Mesenchymal stem cell (in vitro differentiated cells and primary cell): ENCODE measurements around the gene TRAP1.
A peak's percentile ranks its signal among the peaks of the same experiment; 100 is the strongest.

ENCODE experiments used
- DNase-seq: peaks from one replicate; pipeline ENCODE4 v3.0.0-alpha.2; 2013
- H2AFZ ChIP-seq: one replicate; pipeline ENCODE4 v1.6.1; 2013; ENCODE audit warnings: low read depth, mild to moderate bottlenecking, control low read depth, inconsistent platforms, low read length, moderate library complexity
- H2AK5ac ChIP-seq: 2 replicates; pipeline ENCODE4 v1.6.1; 2013; ENCODE audit warnings: low read length, moderate library complexity, mild to moderate bottlenecking, inconsistent platforms; ENCODE audit not compliant: severe bottlenecking
- H2BK120ac ChIP-seq: one replicate; pipeline ENCODE4 v1.6.1; 2013; ENCODE audit warnings: low read depth, mild to moderate bottlenecking, inconsistent platforms, low read length, moderate library complexity
- H2BK12ac ChIP-seq, 2 experiments: one replicate each; pipeline ENCODE4 v1.6.1; 2013; ENCODE audit warnings: inconsistent platforms in 2 of 2, low read length in 2 of 2, mild to moderate bottlenecking in 2 of 2, moderate library complexity in 2 of 2, control low read depth in 1 of 2
- H2BK15ac ChIP-seq: one replicate; pipeline ENCODE4 v1.6.1; 2013; ENCODE audit warnings: mild to moderate bottlenecking, low read depth, inconsistent platforms; ENCODE audit not compliant: poor library complexity, severe bottlenecking
- H2BK5ac ChIP-seq: 2 replicates; pipeline ENCODE4 v1.6.1; 2013; ENCODE audit warnings: low read depth, mild to moderate bottlenecking, low read length, control low read depth, inconsistent platforms; ENCODE audit not compliant: poor library complexity, severe bottlenecking
- H3K14ac ChIP-seq, 2 experiments: one replicate each; pipeline ENCODE4 v1.6.1; 2013; ENCODE audit warnings: inconsistent platforms in 2 of 2, low read length in 2 of 2, control low read depth in 1 of 2, mild to moderate bottlenecking in 1 of 2, moderate library complexity in 1 of 2
- H3K18ac ChIP-seq, 2 experiments: one replicate each; pipeline ENCODE4 v1.6.1; 2013; ENCODE audit warnings: inconsistent platforms in 2 of 2, low read length in 2 of 2, control low read depth in 1 of 2, low read depth in 1 of 2, mild to moderate bottlenecking in 1 of 2
- H3K23ac ChIP-seq, 2 experiments: one replicate each; pipeline ENCODE4 v1.6.1; 2013; ENCODE audit warnings: inconsistent platforms in 2 of 2, low read length in 2 of 2, mild to moderate bottlenecking in 2 of 2, moderate library complexity in 2 of 2, control low read depth in 1 of 2
- H3K27ac ChIP-seq: 2 replicates; pipeline ENCODE4 v1.5.1; 2013; ENCODE audit warnings: mild to moderate bottlenecking, moderate library complexity, low read length, control low read depth, inconsistent platforms; ENCODE audit not compliant: poor library complexity, severe bottlenecking
- H3K27me3 ChIP-seq, 2 experiments: 2 replicates each; pipeline versions ENCODE4 v1.6.1 to v1.7.0; 2013; ENCODE audit warnings: low read length in 2 of 2, mild to moderate bottlenecking in 2 of 2, moderate library complexity in 2 of 2, control low read depth in 1 of 2, inconsistent platforms in 1 of 2; ENCODE audit not compliant: control insufficient read depth in 1 of 2, insufficient read depth in 1 of 2
- H3K36me3 ChIP-seq, 2 experiments: 2 replicates each; pipeline versions ENCODE4 v1.6.1 to v1.7.0; 2013; ENCODE audit warnings: low read length in 2 of 2, control low read depth in 1 of 2, inconsistent platforms in 1 of 2, low read depth in 1 of 2, mild to moderate bottlenecking in 1 of 2; ENCODE audit not compliant: insufficient read depth in 2 of 2, control insufficient read depth in 1 of 2
- H3K4ac ChIP-seq, 2 experiments: one replicate each; pipeline ENCODE4 v1.6.1; 2013; ENCODE audit warnings: inconsistent platforms in 2 of 2, low read length in 2 of 2, mild to moderate bottlenecking in 2 of 2, moderate library complexity in 2 of 2, control low read depth in 1 of 2, low read depth in 1 of 2
- H3K4me1 ChIP-seq: 2 replicates; pipeline ENCODE4 v1.6.1; 2013; ENCODE audit warnings: low read depth, low read length, control low read depth; ENCODE audit not compliant: control insufficient read depth, insufficient read depth
- H3K4me2 ChIP-seq: 2 replicates; pipeline ENCODE4 v1.6.1; 2013; ENCODE audit warnings: low read length, mild to moderate bottlenecking, inconsistent platforms; ENCODE audit not compliant: poor library complexity, severe bottlenecking
- H3K4me3 ChIP-seq, 2 experiments: 2 replicates each; pipeline versions ENCODE4 v1.5.1 to v1.7.0; 2013; ENCODE audit warnings: low read length in 2 of 2, mild to moderate bottlenecking in 2 of 2, control low read depth in 1 of 2, low read depth in 1 of 2; ENCODE audit not compliant: insufficient read depth in 1 of 2
- H3K79me1 ChIP-seq: replicated peaks from 2 replicates; pipeline ENCODE4 v1.6.1; 2013; ENCODE audit warnings: mild to moderate bottlenecking, control low read depth, low read length, inconsistent platforms; ENCODE audit not compliant: poor library complexity, severe bottlenecking
- H3K9ac ChIP-seq: 2 replicates; pipeline ENCODE4 v1.7.0; 2013; ENCODE audit warnings: mild to moderate bottlenecking, low read length, moderate library complexity
- H3K9me3 ChIP-seq: 2 replicates; pipeline ENCODE4 v1.7.0; 2013; ENCODE audit warnings: mild to moderate bottlenecking, low read length; ENCODE audit not compliant: control insufficient read depth
- H4K8ac ChIP-seq: one replicate; pipeline ENCODE4 v1.6.1; 2013; ENCODE audit warnings: inconsistent platforms, mild to moderate bottlenecking, low read length, moderate library complexity
- H4K91ac ChIP-seq: one replicate; pipeline ENCODE4 v1.6.1; 2013; ENCODE audit warnings: mild to moderate bottlenecking, low read length, inconsistent platforms
- WGBS: methylation state at CpG from one replicate; pipeline ENCODE4 v1.1.7; 2013; ENCODE audit warnings: mixed read lengths; 5-methylcytosine and 5-hydroxymethylcytosine counted together

The TRAP1 gene

DNA sequence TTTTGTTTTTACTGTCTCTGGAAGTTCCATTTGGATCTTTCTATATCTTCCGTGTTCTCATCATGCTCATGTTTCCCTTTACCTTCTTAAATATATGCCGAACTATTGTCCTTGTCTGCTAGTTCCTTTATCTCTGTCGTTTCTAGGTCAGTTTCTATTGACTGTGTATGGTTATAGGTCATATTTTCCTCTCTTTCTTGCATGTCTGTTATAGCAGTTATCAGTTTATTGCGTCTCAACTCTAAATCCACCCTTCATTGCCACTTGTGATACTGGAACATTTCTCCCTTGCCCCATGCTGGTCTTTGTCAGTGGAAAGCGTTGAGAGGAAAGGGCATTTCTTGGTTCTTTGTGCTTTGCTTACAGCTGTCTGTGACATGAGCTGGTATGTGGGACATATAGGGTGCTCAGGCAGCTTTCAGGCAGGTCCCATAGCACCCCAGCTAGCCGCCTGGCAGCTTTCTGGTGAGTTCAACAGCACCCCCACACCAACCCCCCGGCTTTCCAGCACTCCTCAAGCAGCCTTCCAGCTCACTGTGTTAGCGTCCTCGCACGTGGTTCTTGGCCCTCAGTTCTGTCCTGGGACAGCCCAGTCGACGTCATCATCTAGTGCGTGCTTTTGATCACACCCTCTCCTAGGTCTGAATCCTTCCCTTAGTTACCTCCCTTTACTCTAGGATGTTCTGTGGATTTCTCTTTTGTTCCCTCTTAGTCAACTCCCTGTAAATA, 78.2 kb downstream of the TRAP1 start:
- peaks cover 10 to 24% of the 10 kb centered on the region in 2 experiments for H3K36me3 ChIP-seq
- H3K4me1 ChIP-seq = peaks cover 14% of the 10 kb centered on the region
- DNase-seq = no peak
- H3K23ac ChIP-seq = no peak overlapping the region
- no peak overlapping the region for H4K91ac ChIP-seq
- H3K4ac ChIP-seq = no peak overlapping the region
- H2BK120ac ChIP-seq = no peak overlapping the region
- H2BK12ac ChIP-seq = peak overlapping the region in 1 of 2 experiments; percentile 4
- H3K9ac ChIP-seq = no peak overlapping the region
- H2BK15ac ChIP-seq = no peak overlapping the region
- H3K27ac ChIP-seq = no peak overlapping the region
- no peaks in the 10 kb centered on the region for H3K27me3 ChIP-seq
- H3K4me3 ChIP-seq = no peak overlapping the region
- H3K14ac ChIP-seq = no peak overlapping the region
- no peaks in the 10 kb centered on the region for H3K9me3 ChIP-seq
- H3K18ac ChIP-seq = no peak overlapping the region
- H3K4me2 ChIP-seq = no peak overlapping the region
- H4K8ac ChIP-seq = no peak overlapping the region
- peaks cover 36% of the 10 kb centered on the region for H3K79me1 ChIP-seq
- no peak overlapping the region for H2AK5ac ChIP-seq
- 92% methylated on average over 11 of the region's 13 CpGs for WGBS
- H2BK5ac ChIP-seq = no peak overlapping the region
- H2AFZ ChIP-seq = no peak overlapping the region

DNA sequence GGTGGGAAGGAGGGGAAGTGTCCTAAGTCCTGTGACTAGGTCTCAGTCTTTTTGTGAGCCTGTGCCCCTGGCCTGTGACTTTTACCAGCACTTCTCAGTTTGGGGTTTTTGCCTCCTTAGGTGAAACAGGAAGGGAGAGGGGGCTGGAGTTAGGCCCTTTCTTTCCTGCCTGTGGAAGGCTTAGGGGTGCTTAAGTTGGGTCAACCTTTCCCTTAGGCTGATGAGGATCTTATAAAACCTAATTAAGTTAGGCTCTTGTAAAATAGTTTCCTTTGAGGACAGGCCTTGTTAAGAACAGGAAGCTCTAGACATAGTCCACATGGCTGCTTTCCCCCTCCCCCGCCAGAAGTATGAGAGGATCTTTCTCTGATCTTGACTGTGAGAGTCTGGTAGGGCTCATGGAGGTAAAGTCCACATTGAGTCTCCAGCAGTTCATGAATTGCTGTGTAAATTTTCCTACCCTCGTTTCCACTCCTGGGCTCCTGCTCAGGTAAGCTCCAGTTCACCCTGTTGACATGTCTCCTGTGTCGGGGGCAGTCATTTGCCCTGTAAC, 79.9 kb downstream of the TRAP1 start:
- WGBS = 68% methylated on average over 3 of the region's 3 CpGs
- Histone ChIP-seq H3K4ac (peak overlapping the region; percentile 35 to 81), H2AFZ (peak overlapping the region; percentile 46), H2BK5ac (no peak overlapping the region), H3K4me1 (peaks cover 7% of the 10 kb centered on the region), H3K27ac (no peak overlapping the region), H3K36me3 (peaks cover 10 to 20% of the 10 kb centered on the region in 2 experiments), H2BK120ac (peak overlapping the region; percentile 54), H3K9ac (no peak overlapping the region), H3K4me3 (no peak overlapping the region), H3K9me3 (no peaks in the 10 kb centered on the region), H2BK15ac (peak overlapping the region; percentile 44), H3K23ac (no peak overlapping the region), H3K4me2 (no peak overlapping the region), H3K27me3 (no peaks in the 10 kb centered on the region), H2AK5ac (peak overlapping the region; percentile 68), H4K8ac (peak overlapping the region; percentile 94), H3K18ac (peak overlapping the region; percentile 44 to 89), H4K91ac (peak overlapping the region; percentile 94), H2BK12ac (peak overlapping the region; percentile 34 to 38), H3K79me1 (peaks cover 35% of the 10 kb centered on the region), H3K14ac (no peak overlapping the region)
- peak; percentile 60 for DNase-seq

DNA sequence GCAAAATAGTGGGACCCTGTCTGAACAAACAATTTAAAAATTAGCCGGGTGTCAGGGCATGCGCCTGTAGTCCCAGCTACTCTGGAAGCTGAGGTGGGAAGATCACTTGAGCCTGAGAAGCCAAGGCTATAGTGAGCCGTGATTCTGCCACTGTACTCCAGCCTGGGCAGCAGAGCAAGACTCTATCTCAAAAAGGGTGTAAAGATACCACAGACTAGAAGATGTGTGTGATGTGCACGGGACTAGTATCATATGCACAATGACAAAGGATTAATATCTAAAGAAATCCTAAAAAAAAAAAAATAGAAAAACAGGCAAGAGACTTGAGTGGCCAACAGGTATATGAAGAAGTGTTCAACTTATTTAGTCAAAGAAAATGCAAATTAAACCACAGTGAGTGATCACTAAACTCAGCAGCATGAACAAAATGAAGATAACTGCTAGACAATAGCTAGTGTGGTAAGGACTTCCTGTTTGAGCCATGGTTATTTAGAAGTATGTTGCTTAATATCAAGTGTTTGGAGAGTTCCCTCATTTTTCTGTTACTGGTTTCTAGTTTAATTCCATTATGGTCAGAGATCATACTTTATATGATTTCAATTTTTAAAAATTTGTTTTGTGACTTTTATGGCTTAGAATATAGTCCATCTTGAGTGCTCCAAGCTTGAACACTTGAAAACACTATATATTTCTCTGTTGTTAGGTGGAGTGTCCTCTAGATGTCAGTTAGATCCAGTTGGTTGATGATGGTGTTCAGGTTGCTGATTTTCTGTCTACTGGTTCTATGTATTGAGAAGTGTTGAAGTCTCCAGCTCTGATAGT, 91.2 kb downstream of the TRAP1 start:
- Histone ChIP-seq H2BK5ac (no peak overlapping the region), H3K36me3 (no peaks in the 10 kb centered on the region), H3K23ac (no peak overlapping the region), H3K4ac (no peak overlapping the region), H2BK120ac (no peak overlapping the region), H2BK15ac (no peak overlapping the region), H3K14ac (no peak overlapping the region), H2AK5ac (no peak overlapping the region), H3K18ac (no peak overlapping the region), H3K4me3 (no peak overlapping the region), H3K27me3 (no peaks in the 10 kb centered on the region), H2AFZ (no peak overlapping the region), H3K4me2 (no peak overlapping the region), H4K91ac (no peak overlapping the region), H4K8ac (no peak overlapping the region), H3K27ac (no peak overlapping the region), H3K9me3 (no peaks in the 10 kb centered on the region), H3K4me1 (peaks cover 2% of the 10 kb centered on the region), H3K9ac (no peak overlapping the region), H3K79me1 (peaks cover 26% of the 10 kb centered on the region), H2BK12ac (peak overlapping the region in 1 of 2 experiments; percentile 54)
- WGBS = 85% methylated on average over 3 of the region's 4 CpGs
- no peak for DNase-seq

DNA sequence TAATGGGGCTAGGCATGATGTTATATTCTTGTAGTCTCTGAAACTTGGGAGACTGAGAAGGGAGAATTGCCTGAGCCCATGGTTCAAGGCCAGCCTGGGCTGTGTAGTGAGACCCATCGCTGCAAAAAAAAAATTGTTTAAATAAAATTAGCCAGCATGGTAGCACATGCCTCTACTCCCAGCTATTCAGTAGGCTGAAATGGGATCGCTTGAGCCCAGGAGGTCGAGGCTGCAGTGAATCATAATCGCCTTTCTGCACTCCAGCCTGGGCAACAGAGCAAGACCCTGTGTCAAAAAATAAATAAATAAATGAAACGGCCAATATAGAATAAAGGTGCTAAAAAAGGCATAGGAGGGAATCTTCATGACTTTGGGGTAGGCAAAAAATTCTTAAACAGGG, 92.0 kb downstream of the TRAP1 start:
- Histone ChIP-seq H3K36me3 (no peaks in the 10 kb centered on the region), H3K4me2 (no peak overlapping the region), H3K79me1 (peaks cover 27% of the 10 kb centered on the region), H3K27me3 (no peaks in the 10 kb centered on the region), H3K18ac (no peak overlapping the region), H3K14ac (no peak overlapping the region), H3K9me3 (no peaks in the 10 kb centered on the region), H3K9ac (no peak overlapping the region), H2AFZ (no peak overlapping the region), H2AK5ac (no peak overlapping the region), H2BK120ac (no peak overlapping the region), H2BK12ac (no peak overlapping the region), H4K91ac (no peak overlapping the region), H3K4me3 (no peak overlapping the region), H3K27ac (no peak overlapping the region), H2BK5ac (no peak overlapping the region), H3K4me1 (peaks cover 2% of the 10 kb centered on the region), H2BK15ac (no peak overlapping the region), H4K8ac (no peak overlapping the region), H3K4ac (no peak overlapping the region), H3K23ac (no peak overlapping the region)
- WGBS = 95% methylated on average over 4 of the region's 5 CpGs
- DNase-seq = no peak
